ENCODE results near the gene IGFBP6.
"Not testable (repeated sequence)": the region's sequence is repeated elsewhere in the genome, so short reads cannot be mapped to it uniquely, and the experiment has no call there.

The IGFBP6 gene

DNA sequence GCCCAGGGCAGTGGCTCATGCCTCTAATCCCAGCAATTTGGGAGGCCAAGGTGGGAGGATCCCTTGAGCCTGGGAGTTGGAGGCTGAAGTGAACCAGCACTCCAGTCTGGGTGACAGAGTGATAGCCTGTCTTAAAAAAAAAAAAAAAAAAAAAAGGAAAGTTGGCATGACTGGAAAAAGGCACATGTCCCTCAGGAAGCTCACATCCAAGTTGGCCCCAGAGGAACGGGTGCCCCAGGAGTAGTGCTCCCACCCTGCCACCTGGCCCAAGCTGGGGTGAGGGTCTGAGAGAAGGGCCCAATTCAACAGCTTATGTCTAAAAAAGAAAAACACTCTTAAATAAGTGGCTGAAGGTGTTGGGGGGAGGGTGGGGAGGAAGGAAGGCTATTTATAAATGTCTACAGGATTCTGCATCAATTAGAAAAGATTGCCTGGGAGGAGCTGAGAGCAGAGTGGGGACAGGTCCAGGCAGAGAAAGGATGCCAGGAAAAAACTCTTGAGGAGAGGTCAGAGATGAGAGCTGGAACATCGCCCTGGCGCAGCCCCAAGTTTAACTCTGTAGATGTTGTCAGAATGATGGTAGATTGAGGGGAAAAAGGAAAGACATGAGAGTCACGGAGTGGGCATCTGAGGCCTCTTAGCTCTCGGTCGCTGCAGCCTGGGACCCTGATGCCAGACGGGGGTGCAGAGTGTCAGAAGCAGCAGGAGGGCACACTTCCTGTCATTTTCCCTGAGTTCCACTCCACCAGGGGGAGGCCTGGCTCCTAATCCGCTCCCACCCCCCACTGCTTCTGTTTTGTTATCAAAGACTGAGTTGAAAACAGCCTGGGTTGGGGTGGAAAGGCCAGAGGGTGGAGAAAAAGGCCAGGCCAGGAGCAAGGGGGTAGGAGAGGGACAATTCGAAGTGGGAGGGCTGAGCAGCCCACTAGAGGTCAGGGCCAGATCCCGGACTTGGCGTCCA, 25.6 kb upstream of the IGFBP6 start:
- no peak for DNase-seq

GRCh38 chr12:53073881-53074280, 23.6 kb upstream of the IGFBP6 start:
- DNase-seq: no peak

- DNase-seq: no peak
These were observed 23.0 kb upstream of the IGFBP6 start for GRCh38 chr12:53074283-53074998.

DNA sequence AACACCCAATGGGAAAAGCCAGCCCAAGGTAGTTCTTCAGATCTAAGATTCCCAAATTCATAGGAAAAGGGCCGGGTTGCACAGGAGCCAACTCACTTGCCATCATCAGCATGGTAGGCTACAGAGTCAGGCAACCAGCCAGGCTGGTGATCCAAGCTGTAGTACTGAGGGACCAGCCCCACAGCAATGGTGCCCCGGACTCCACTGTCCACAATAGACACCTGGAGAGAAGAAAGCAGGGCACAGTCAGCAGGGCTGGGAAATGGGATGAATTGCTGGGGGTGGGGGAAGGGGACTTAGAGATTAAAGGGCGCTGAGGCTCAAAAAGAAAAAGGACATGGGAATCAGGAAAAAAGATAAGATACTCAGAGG, 22.5 kb upstream of the IGFBP6 start:
- DNase-seq: no peak

- no peak for DNase-seq
These were observed 21.0 kb upstream of the IGFBP6 start for GRCh38 chr12:53076461-53076860.

DNA sequence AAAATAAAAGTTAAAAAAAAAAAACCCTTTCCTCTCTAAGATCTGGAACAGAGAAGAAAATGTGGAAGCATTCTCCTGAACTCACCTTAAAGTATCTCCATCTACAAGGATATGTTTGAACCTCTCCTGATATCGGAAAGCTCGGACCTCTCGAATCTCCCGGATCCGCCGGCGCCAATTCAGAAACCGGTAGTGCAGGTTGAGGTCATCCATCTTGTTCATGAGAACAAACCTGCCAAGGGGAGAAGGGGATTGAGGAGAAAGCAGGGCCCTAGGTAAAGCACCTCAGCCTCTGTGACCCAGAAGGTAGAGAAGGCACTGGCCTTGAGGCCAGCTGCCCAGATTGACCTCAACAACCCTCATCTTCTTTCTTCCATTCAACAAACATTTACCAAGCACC, 20.4 kb upstream of the IGFBP6 start:
- DNase-seq: no peak

- DNase-seq: no peak
These were observed 18.8 kb upstream of the IGFBP6 start for GRCh38 chr12:53078425-53079225.

DNA sequence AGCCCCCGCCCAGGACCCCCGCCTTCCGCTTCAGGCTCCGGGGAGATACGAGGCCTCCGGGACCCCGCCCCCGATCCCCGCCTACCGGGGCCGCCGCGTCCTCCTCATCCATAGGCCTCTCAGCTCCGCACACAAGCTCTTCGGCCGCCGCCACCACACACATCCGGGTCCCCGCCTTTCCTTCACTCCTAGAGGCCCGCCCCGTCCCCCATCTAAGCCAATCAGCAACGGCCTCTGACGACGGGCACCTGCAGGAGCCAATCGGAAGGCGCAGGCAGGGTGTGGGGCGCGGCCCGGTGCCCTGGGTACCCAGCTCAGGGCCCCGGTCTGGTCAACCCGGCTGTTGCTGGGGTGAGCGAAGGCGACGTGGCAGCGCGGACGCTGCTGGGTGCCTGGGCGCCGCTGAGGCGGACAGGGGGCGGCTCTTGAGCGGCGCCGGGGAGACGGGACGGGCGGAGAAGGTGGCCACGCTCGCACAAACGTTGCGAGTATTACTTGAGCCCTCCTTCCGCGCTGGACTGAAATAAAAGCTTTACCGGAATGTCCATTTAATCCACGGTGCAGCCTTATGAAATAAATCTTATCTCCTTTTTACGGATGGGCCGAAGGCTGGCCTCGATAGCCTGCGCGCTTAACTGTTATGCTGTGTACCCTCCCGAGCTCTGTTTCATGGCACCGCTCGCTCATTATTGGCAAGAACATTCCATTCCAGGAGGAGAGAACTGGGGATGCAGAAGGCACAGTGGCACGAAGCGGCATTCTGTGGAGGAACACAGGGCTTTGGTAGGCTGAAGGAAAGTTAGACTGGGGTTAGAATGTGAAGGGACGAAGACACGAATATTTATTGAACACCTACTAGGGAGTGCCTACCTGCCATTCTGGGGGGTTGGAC, 18.0 kb upstream of the IGFBP6 start, which contains the start of gene SPRYD3:
TSS of gene SPRYD3 (minus strand) at position 165 of the 892 bp plus-strand sequence. CDS start at position 108, 57 bp downstream.
- DNase-seq: peak; percentile 96

- no peak for DNase-seq
These were observed 14.8 kb upstream of the IGFBP6 start for GRCh38 chr12:53082637-53083175.

- DNase-seq: no peak
These were observed 11.1 kb upstream of the IGFBP6 start for GRCh38 chr12:53086361-53086760.

DNA sequence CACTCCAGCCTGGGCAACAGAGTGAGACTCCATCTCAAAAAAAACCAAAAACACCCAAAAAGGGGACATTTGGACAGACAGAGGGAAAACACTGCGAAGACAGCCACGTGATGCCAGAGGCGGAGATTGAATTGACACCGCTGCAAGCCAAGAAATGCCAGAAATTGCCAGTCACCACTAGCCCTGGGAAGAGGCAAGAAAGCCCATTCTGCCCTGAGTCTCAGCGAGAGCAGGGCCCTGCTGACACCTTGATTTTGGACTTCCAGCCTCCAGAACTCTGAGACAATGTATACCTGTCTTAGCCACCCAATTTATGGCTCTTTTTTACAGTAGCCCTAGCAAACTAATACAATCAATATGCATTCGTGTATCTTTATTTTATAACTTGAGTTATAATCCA, 7.4 kb upstream of the IGFBP6 start:
- DNase-seq: no peak

DNA sequence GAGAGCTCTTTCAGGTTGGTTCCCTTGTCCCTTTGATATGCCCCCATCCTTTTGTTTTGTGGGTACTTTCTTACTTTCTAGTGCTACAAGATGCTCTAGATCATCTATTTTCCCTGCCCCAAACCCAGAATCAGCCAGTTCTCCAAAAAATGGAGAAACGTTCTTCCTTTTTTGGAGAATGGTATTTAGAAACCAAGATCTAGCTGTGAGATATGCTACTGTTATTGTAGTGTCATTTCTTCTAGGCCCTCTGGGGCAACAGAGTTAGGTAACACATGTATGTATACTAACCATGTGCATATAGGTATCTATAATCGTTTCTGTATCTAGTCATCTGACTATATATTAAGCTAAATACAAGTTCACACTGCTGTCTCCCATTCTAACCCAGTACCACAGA, 6.9 kb upstream of the IGFBP6 start:
- DNase-seq: no peak

GRCh38 chr12:53091756-53092155, 5.7 kb upstream of the IGFBP6 start:
- no peak for DNase-seq

DNA sequence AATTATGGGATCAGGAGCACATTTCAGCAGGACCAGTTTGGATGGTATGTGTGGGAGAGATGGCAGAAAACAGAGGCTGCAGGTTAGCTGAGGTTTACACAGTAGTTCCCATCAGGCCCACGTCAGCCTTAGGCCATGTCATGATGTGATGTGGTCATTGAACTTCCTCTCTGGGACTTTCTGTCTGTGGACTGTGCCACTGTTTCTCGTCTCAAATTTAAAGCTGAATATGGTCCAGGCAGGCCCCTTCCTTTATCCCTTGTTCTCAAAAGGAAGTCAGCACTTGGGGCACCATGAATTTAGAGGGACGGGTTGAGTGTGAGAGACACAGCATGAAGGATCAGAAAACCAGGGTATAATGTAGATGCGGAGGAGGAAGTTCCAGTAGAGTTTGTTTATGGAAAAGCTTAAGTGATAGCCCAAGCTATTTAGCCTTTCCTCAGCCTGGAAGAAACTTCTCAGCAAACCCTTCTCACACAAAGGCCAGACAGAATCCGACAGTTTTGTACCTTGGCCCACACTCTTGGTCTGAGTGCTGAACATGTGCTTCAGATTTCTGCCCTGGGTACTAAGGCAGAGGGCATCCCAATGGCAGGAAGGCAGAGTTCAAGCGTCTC, 3.6 kb upstream of the IGFBP6 start:
- no peak for DNase-seq

DNA sequence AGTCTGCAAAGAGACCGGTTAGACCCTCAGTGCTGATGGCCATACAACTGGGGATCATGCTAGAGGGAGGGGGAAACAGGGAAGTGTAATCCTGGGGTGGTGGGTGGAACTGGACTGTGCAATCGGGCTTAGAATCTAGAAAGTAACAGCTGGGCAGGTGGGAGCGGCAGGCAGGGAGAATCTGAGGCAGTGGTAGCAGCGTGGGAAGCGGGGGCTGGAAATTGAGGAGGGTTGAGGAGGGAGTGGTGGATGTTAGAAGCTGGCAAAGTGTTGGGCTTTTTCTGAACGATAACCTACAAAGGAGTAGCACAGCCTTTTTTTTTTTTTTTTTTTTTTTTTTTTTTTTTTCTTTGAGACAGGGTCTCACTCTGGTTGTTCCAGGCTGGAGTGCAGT, 3.1 kb upstream of the IGFBP6 start:
- DNase-seq: no peak

DNA sequence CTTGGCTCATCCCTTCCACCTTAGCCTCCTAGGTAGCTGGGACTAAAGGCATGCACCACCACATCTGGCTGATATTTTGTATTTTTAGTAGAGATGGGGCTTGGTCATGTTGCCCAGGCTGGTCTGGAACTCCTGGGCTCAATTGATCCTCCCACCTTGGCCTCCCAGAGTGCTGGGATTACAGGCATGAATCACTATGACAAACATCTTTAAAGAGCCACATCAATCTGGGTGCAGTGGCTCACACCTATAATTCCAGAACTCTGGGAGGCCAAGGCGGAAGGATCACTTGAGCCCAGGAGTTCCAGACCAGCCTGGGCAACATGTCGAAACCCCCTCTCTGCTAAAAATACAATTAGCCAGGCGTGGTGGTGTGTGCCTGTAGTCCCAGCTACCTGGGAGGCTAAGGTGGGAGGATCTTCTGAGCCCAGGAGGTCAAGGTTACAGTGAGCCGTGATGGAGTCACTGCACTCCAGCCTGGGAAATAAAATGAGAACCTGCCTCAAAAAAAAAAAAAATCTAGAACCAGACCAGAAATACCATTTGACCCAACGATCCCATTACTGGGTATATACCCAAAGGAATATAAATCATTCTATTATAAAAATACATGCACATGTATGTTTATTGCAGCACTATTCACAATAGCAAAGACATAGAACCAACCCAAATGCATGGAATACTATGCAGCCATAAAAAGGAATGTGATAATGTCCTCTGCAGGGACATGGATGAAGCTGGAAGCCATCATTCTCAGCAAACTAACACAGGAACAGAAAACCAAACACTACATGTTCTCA, 2.5 kb upstream of the IGFBP6 start:
- DNase-seq: not testable (repeated sequence)

GRCh38 chr12:53095596-53095895, 1.9 kb upstream of the IGFBP6 start:
- not testable (repeated sequence) for DNase-seq

- peak; percentile 84 for DNase-seq
These were observed 1.3 kb upstream of the IGFBP6 start for GRCh38 chr12:53096089-53096741.

- no peak for DNase-seq
These were observed 708 bp upstream of the IGFBP6 start for GRCh38 chr12:53096759-53097158.

DNA sequence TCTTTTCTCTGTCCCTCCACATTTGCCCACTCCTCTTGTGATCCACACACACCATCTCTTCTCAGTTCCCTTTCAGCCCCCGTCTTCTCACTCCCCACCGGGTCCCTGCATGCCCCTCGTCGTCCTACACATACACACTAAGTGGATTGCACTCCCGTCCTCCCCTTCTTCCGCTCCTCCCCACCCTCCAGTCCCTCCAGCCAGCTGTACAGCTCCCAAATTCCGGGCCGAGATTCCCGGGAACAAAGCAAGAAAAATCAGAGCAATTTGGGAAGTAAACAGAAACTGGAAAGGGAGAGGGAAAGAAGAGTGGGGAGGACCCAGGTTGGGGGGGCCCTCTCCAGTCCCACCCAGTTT, 282 bp upstream of the IGFBP6 start:
- DNase-seq: no peak

All from GOT3 (cell line).